Hepatocyte (in vitro differentiated cells): ENCODE results near the gene ATP8A2. TPM values are rescaled to one million over a fixed set of nuclear protein-coding genes. Genes with fewer than 3 reads are reported as not detected.

Experiments
- DNase-seq: peaks from one replicate; pipeline ENCODE4 v3.0.0-alpha.2; 2016; ENCODE audit warnings: low spot score
- H2AFZ ChIP-seq: fragments of 200-600 bp; sonication (generic); 2 replicates; pipeline ENCODE4 v1.6.0; 2016; ENCODE audit warnings: antibody characterized with exemption, mild to moderate bottlenecking
- H3K27ac ChIP-seq: fragments of 200-600 bp; sonication (generic); 2 replicates; pipeline ENCODE4 v1.5.1; 2016; ENCODE audit warnings: mild to moderate bottlenecking
- H3K27me3 ChIP-seq: fragments of 200-600 bp; sonication (generic); 2 replicates; pipeline ENCODE4 v1.6.1; 2016
- H3K36me3 ChIP-seq: fragments of 200-600 bp; sonication (generic); replicated peaks from 2 replicates; pipeline ENCODE4 v1.5.1; 2016; ENCODE audit warnings: low read depth; ENCODE audit not compliant: insufficient read depth
- H3K4me1 ChIP-seq: fragments of 200-600 bp; sonication (generic); 2 replicates; pipeline ENCODE4 v1.5.1; 2016; ENCODE audit warnings: mild to moderate bottlenecking, moderate library complexity; ENCODE audit not compliant: insufficient read depth
- H3K4me2 ChIP-seq: fragments of 200-600 bp; sonication (generic); 2 replicates; pipeline ENCODE4 v1.6.0; 2016
- H3K4me3 ChIP-seq: fragments of 200-600 bp; sonication (generic); 2 replicates; pipeline ENCODE4 v1.5.1; 2016; ENCODE audit warnings: mild to moderate bottlenecking
- H3K79me2 ChIP-seq: fragments of 200-600 bp; sonication (generic); 2 replicates; pipeline ENCODE4 v1.6.0; 2017; ENCODE audit warnings: mild to moderate bottlenecking
- H3K9me2 ChIP-seq: fragments of 200-600 bp; sonication (generic); replicated peaks from 2 replicates; pipeline ENCODE4 v1.6.0; 2017; ENCODE audit warnings: mild to moderate bottlenecking; ENCODE audit not compliant: insufficient read depth
- H3K9me3 ChIP-seq: fragments of 200-600 bp; sonication (generic); 2 replicates; pipeline ENCODE4 v1.5.1; 2016; ENCODE audit warnings: low read depth, mild to moderate bottlenecking
- H4K20me1 ChIP-seq: fragments of 200-600 bp; sonication (generic); 2 replicates; pipeline ENCODE4 v1.6.0; 2016; ENCODE audit warnings: mild to moderate bottlenecking; ENCODE audit not compliant: insufficient read depth, poor library complexity, severe bottlenecking
- EZH2 ChIP-seq: fragments of 200-600 bp; sonication (generic); IDR thresholded peaks from 2 replicates; pipeline ENCODE4 v1.6.1; 2016; ENCODE audit warnings: antibody characterized with exemption, mild to moderate bottlenecking, borderline replicate concordance
- EZH2phosphoT487 ChIP-seq: fragments of 200-600 bp; sonication (generic); IDR thresholded peaks from one replicate; pipeline ENCODE4 v1.6.1; 2018; ENCODE audit warnings: antibody characterized with exemption, mild to moderate bottlenecking, low read depth, moderate library complexity; ENCODE audit not compliant: unreplicated experiment, severe bottlenecking
- WGBS: methylation state at CpG from one replicate; pipeline ENCODE4 v1.1.6; 2016; ENCODE audit warnings: low lambda C conversion rate; ENCODE audit errors: missing lambda C conversion rate; 5-methylcytosine and 5-hydroxymethylcytosine counted together
- polyA plus RNA-seq: library from polyadenylated mRNA; unstranded; fragments of >200 nt; fragmentation: Nextera tagmentation; extraction: Ambion mirVana; gene quantifications from 2 replicates; pipeline ENCODE4 v1.2.1, GENCODE V29; 2016
- total RNA-seq: library from RNA; depleted of rRNA; stranded (reverse); fragments of >200 nt; gene quantifications from 2 replicates; pipeline ENCODE4 v1.2.3, GENCODE V29; 2014
- TF ChIP-seq, protein P1 (sequence below): fragments of 200-600 bp; sonication (generic); IDR thresholded peaks from 2 replicates; pipeline ENCODE4 v1.5.1; 2016; ENCODE audit warnings: antibody characterized with exemption, mild to moderate bottlenecking; ENCODE audit not compliant: poor library complexity

Gene ATP8A2
- total and polyA plus RNA-seq, 2 experiments from 2014 or later, result 2.1 to 3.1 TPM

- Histone ChIP-seq H3K4me2 (no peak overlapping the region), H3K9me3 (no peaks in the 10 kb centered on the region), H4K20me1 (no peaks in the 10 kb centered on the region), H3K27me3 (no peaks in the 10 kb centered on the region), H3K27ac (no peak overlapping the region), H3K36me3 (no peaks in the 10 kb centered on the region), H3K4me3 (no peak overlapping the region), H3K4me1 (peaks cover 3% of the 10 kb centered on the region), H3K9me2 (no peaks in the 10 kb centered on the region), H2AFZ (no peak overlapping the region), H3K79me2 (no peaks in the 10 kb centered on the region)
- peak; percentile 28 for DNase-seq
- WGBS, result 70% methylated on average over 3 of the region's 3 CpGs
- no peak for TF ChIP-seq EZH2
- TF ChIP-seq EZH2phosphoT487, result no peak
- TF ChIP-seq, protein P1, sequence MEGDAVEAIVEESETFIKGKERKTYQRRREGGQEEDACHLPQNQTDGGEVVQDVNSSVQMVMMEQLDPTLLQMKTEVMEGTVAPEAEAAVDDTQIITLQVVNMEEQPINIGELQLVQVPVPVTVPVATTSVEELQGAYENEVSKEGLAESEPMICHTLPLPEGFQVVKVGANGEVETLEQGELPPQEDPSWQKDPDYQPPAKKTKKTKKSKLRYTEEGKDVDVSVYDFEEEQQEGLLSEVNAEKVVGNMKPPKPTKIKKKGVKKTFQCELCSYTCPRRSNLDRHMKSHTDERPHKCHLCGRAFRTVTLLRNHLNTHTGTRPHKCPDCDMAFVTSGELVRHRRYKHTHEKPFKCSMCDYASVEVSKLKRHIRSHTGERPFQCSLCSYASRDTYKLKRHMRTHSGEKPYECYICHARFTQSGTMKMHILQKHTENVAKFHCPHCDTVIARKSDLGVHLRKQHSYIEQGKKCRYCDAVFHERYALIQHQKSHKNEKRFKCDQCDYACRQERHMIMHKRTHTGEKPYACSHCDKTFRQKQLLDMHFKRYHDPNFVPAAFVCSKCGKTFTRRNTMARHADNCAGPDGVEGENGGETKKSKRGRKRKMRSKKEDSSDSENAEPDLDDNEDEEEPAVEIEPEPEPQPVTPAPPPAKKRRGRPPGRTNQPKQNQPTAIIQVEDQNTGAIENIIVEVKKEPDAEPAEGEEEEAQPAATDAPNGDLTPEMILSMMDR, result no peak
These were observed 403.5 kb downstream of the ATP8A2 start for GRCh38 chr13:25775275-25775674.

DNA sequence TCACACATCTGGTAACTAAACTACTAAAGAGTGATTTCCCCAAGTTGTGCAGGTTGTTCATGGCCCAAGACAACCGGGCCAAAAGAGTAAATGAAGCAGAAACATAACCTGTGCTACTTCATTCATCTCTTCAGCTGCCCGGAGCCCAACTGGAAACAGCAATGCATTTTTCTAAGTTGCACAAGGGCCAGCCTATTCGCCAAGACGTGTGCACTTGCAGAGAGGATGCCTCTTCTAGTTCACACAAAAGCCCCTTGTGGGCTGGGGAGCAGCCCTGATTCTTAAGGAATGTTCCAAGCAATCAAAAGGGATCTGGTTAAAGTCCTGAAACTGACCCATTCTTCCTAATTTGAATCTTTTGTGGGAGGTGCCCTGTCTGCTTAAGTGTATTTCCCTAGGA lies 404.2 kb downstream of the ATP8A2 start:
- H3K27ac ChIP-seq, result no peak overlapping the region
- TF ChIP-seq, protein P1, result no peak
- TF ChIP-seq EZH2phosphoT487, result no peak
- no peak for TF ChIP-seq EZH2

DNA sequence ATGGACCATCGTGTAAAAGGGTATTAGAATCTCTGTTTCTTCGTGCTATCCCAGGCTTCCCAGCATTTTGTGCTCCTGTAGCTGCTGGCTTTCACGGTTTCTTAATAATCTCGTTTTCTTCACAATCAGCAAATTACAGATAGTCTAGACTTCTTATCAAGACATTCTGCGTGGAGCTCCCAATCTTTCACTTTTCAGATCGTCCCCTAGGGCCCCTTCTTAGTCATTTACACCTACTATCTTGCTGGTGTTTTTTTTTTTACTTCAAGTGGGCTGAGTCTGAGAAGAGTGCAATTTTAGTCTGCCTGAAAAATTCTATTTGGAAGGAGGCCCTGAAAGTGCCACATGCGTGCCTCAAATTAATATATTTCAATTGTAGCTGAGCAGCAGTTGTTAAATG lies 404.9 kb downstream of the ATP8A2 start:
- H3K9me2 ChIP-seq, result no peaks in the 10 kb centered on the region
- TF ChIP-seq, protein P1, result no peak
- TF ChIP-seq EZH2phosphoT487 (no peak), EZH2 (no peak)
- no peaks in the 10 kb centered on the region for H4K20me1 ChIP-seq
- H3K4me2 ChIP-seq, result no peak overlapping the region
- no peaks in the 10 kb centered on the region for H3K27me3 ChIP-seq
- H3K27ac ChIP-seq, result no peak overlapping the region
- DNase-seq, result no peak
- no peak overlapping the region for H3K4me3 ChIP-seq
- peaks cover 3% of the 10 kb centered on the region for H3K4me1 ChIP-seq
- H2AFZ ChIP-seq, result no peak overlapping the region
- no peaks in the 10 kb centered on the region for H3K36me3 ChIP-seq
- no peaks in the 10 kb centered on the region for H3K79me2 ChIP-seq
- H3K9me3 ChIP-seq, result no peaks in the 10 kb centered on the region
- 60% methylated on average over 7 of the region's 7 CpGs for WGBS

More for the DNA sequence above, 404.2 kb downstream of the ATP8A2 start:
- H3K27me3 ChIP-seq, result no peaks in the 10 kb centered on the region
- no peak overlapping the region for H2AFZ ChIP-seq
- no peak overlapping the region for H3K4me2 ChIP-seq
- no peaks in the 10 kb centered on the region for H4K20me1 ChIP-seq
- H3K79me2 ChIP-seq, result no peaks in the 10 kb centered on the region
- DNase-seq, result no peak
- no peaks in the 10 kb centered on the region for H3K9me3 ChIP-seq
- no peak overlapping the region for H3K4me3 ChIP-seq
- H3K9me2 ChIP-seq, result no peaks in the 10 kb centered on the region
- peaks cover 3% of the 10 kb centered on the region for H3K4me1 ChIP-seq
- WGBS, result 90% methylated on average over 4 of the region's 4 CpGs
- no peaks in the 10 kb centered on the region for H3K36me3 ChIP-seq

- Histone ChIP-seq H2AFZ (no peak overlapping the region), H3K27ac (no peak overlapping the region), H4K20me1 (no peaks in the 10 kb centered on the region), H3K9me3 (no peaks in the 10 kb centered on the region), H3K36me3 (no peaks in the 10 kb centered on the region), H3K27me3 (no peaks in the 10 kb centered on the region), H3K9me2 (no peaks in the 10 kb centered on the region), H3K4me1 (peaks cover 3% of the 10 kb centered on the region), H3K4me2 (no peak overlapping the region), H3K4me3 (no peak overlapping the region), H3K79me2 (no peaks in the 10 kb centered on the region)
- no peak for DNase-seq
- no peak for TF ChIP-seq EZH2
- TF ChIP-seq, protein P1, result no peak
- TF ChIP-seq EZH2phosphoT487, result no peak
- 73% methylated on average over 2 of the region's 2 CpGs for WGBS
These were observed 405.7 kb downstream of the ATP8A2 start for GRCh38 chr13:25777509-25777908.
